Natural killer cell treated with Interleukin-12 subunit alpha and Interleukin-12 subunit beta and Interleukin-15 and Interleukin-18, amount 100 ng/mL, for 72 hours (primary cell): Measurements from ENCODE around the gene GLI1. TPM values are rescaled to one million over a fixed set of nuclear protein-coding genes. Genes with fewer than 3 reads are reported as not detected.
A peak's percentile ranks its signal among the peaks of the same experiment; 100 is the strongest.

Experiments
- ATAC-seq, 2 donors: fragments of 150-1000 bp; cut with Tn5 transposase in 1 of 2; sonication (Bioruptor Pico), chemical (Tn5 transposase) in 1 of 2; 2 replicates each; pipeline ENCODE4 v1.10.0; 2021
- DNase-seq: peaks from one replicate; pipeline ENCODE4 v3.0.0; 2022; ENCODE audit warnings: low spot score
- H3K27ac Mint-ChIP-seq, 2 donors: 1 replicate in 1 of 2; 2 replicates in 1 of 2; pipeline ENCODE4 v1.8.0; 2022; ENCODE audit warnings: mixed read lengths in 2 of 2, mild to moderate bottlenecking in 1 of 2, moderate library complexity in 1 of 2
- H3K27me3 Mint-ChIP-seq, 2 donors: 1 replicate in 1 of 2; 2 replicates in 1 of 2; pipeline ENCODE4 v1.8.0; 2022; ENCODE audit warnings: mixed read lengths in 2 of 2
- H3K36me3 Mint-ChIP-seq: one replicate; pipeline ENCODE4 v1.8.0; 2022; ENCODE audit warnings: mixed read lengths
- H3K4me1 Mint-ChIP-seq, 2 donors: 1 replicate in 1 of 2; 2 replicates in 1 of 2; pipeline ENCODE4 v1.8.0; 2022; ENCODE audit warnings: low read depth in 2 of 2, mixed read lengths in 2 of 2, mild to moderate bottlenecking in 1 of 2
- H3K4me3 Mint-ChIP-seq: one replicate; pipeline ENCODE4 v1.8.0; 2022; ENCODE audit warnings: mixed read lengths
- H3K9me3 Mint-ChIP-seq: 2 replicates; pipeline ENCODE4 v1.8.0; 2022; ENCODE audit warnings: mixed read lengths
- total RNA-seq, 2 donors: library from RNA; stranded (reverse); gene quantifications; one replicate each; pipeline ENCODE4 v1.2.3, GENCODE V29; 2022

Gene GLI1
- total RNA-seq, 2 donors from 2014 or later: 0.61 to 1.0 TPM

GRCh38 chr12:57477710-57478681 lies 18.4 kb downstream of the GLI1 start:
- Mint-ChIP-seq H3K4me1 (peaks cover 67 to 83% of the 10 kb centered on the region in 2 donors), H3K27ac (peak overlapping the region; percentile 98 to 100), H3K36me3 (peaks cover 15% of the 10 kb centered on the region), H3K4me3 (peak overlapping the region; percentile 89), H3K27me3 (no peaks in the 10 kb centered on the region), H3K9me3 (no peaks in the 10 kb centered on the region)
- peak; percentile 55 to 67 for ATAC-seq
- no peak for DNase-seq

GRCh38 chr12:57479043-57479375 lies 19.4 kb downstream of the GLI1 start:
- Mint-ChIP-seq H3K4me1 (peaks cover 67 to 81% of the 10 kb centered on the region in 2 donors), H3K27ac (peak overlapping the region; percentile 98 to 100), H3K36me3 (peaks cover 9% of the 10 kb centered on the region), H3K9me3 (no peaks in the 10 kb centered on the region), H3K27me3 (no peaks in the 10 kb centered on the region), H3K4me3 (peak overlapping the region; percentile 89)
- ATAC-seq (peak; percentile 10 to 25), DNase-seq (no peak)

- Mint-ChIP-seq H3K4me1 (peaks cover 62 to 76% of the 10 kb centered on the region in 2 donors), H3K27ac (peak within 1 kb of the TSS; percentile 98 to 100), H3K9me3 (no peaks in the 10 kb centered on the region), H3K36me3 (peaks cover 3% of the 10 kb centered on the region), H3K27me3 (no peaks in the 10 kb centered on the region), H3K4me3 (peak within 1 kb of the TSS; percentile 89)
- DNase-seq (peak; percentile 82), ATAC-seq (peak; percentile 77)
Observed at GRCh38 chr12:57479376-57480115, 20.0 kb downstream of the GLI1 start, which contains the start of gene ARHGAP9. Gene ARHGAP9 (minus strand): TSS chr12:57479866. CDS start chr12:57479406, 460 bp downstream.

- no peaks in the 10 kb centered on the region for H3K9me3 Mint-ChIP-seq
- no peaks in the 10 kb centered on the region for H3K36me3 Mint-ChIP-seq
- no peak for ATAC-seq
- peaks cover 50 to 58% of the 10 kb centered on the region in 2 donors for H3K4me1 Mint-ChIP-seq
- H3K4me3 Mint-ChIP-seq: peak overlapping the region; percentile 89
- peak overlapping the region; percentile 98 to 100 for H3K27ac Mint-ChIP-seq
- H3K27me3 Mint-ChIP-seq: no peaks in the 10 kb centered on the region
- no peak for DNase-seq
Observed at GRCh38 chr12:57481671-57482070, 22.1 kb downstream of the GLI1 start.

- ATAC-seq: no peak
- no peak overlapping the region for H3K4me3 Mint-ChIP-seq
Observed at GRCh38 chr12:57483466-57483865, 23.9 kb downstream of the GLI1 start.

GRCh38 chr12:57485695-57486094 lies 26.1 kb downstream of the GLI1 start:
- ATAC-seq (no peak), DNase-seq (no peak)
- Mint-ChIP-seq H3K27ac (no peak overlapping the region), H3K4me1 (peaks cover 32 to 35% of the 10 kb centered on the region in 2 donors), H3K36me3 (peaks cover 16% of the 10 kb centered on the region), H3K9me3 (no peaks in the 10 kb centered on the region), H3K27me3 (no peaks in the 10 kb centered on the region), H3K4me3 (no peak overlapping the region)

More at GRCh38 chr12:57483466-57483865, 23.9 kb downstream of the GLI1 start:
- Mint-ChIP-seq H3K27me3 (no peaks in the 10 kb centered on the region), H3K9me3 (no peaks in the 10 kb centered on the region), H3K4me1 (peaks cover 40 to 41% of the 10 kb centered on the region in 2 donors), H3K27ac (peak overlapping the region; percentile 14 to 31), H3K36me3 (peaks cover 4% of the 10 kb centered on the region)
- no peak for DNase-seq

GRCh38 chr12:57487055-57487596 lies 27.5 kb downstream of the GLI1 start:
- no peak for ATAC-seq
- DNase-seq: no peak
- Mint-ChIP-seq H3K36me3 (peaks cover 29% of the 10 kb centered on the region), H3K9me3 (no peaks in the 10 kb centered on the region), H3K4me1 (peaks cover 30% of the 10 kb centered on the region in 2 donors), H3K4me3 (no peak overlapping the region), H3K27me3 (no peaks in the 10 kb centered on the region), H3K27ac (peak overlapping the region; percentile 84 to 98)

- Mint-ChIP-seq H3K4me1 (peaks cover 30 to 32% of the 10 kb centered on the region in 2 donors), H3K4me3 (peak within 1 kb of the TSS; percentile 95), H3K27ac (peak within 1 kb of the TSS; percentile 84 to 98), H3K27me3 (no peaks in the 10 kb centered on the region), H3K9me3 (no peaks in the 10 kb centered on the region), H3K36me3 (peaks cover 34% of the 10 kb centered on the region)
- DNase-seq (peak; percentile 96), ATAC-seq (peak; percentile 99 to 100)
Observed at GRCh38 chr12:57487597-57488401, 28.2 kb downstream of the GLI1 start, which contains the start of gene MARS1. Gene MARS1 (plus strand): TSS chr12:57488068. CDS start chr12:57488091, 23 bp downstream.

GRCh38 chr12:57488402-57489156 lies 29.0 kb downstream of the GLI1 start:
- peak in 1 of 2 donors; percentile 1 for ATAC-seq
- H3K4me3 Mint-ChIP-seq: peak overlapping the region; percentile 95
- H3K4me1 Mint-ChIP-seq: peaks cover 25 to 28% of the 10 kb centered on the region in 2 donors
- H3K9me3 Mint-ChIP-seq: no peaks in the 10 kb centered on the region
- peaks cover 37% of the 10 kb centered on the region for H3K36me3 Mint-ChIP-seq
- no peak for DNase-seq
- H3K27ac Mint-ChIP-seq: peak overlapping the region; percentile 84 to 98
- no peaks in the 10 kb centered on the region for H3K27me3 Mint-ChIP-seq

- peaks cover 37% of the 10 kb centered on the region for H3K36me3 Mint-ChIP-seq
Observed at GRCh38 chr12:57489157-57489641, 29.6 kb downstream of the GLI1 start.

GRCh38 chr12:57490126-57490525 lies 30.5 kb downstream of the GLI1 start:
- DNase-seq: no peak
- no peaks in the 10 kb centered on the region for H3K27me3 Mint-ChIP-seq
- ATAC-seq: no peak
- H3K4me3 Mint-ChIP-seq: no peak overlapping the region
- peaks cover 37% of the 10 kb centered on the region for H3K36me3 Mint-ChIP-seq
- H3K9me3 Mint-ChIP-seq: no peaks in the 10 kb centered on the region
- peaks cover 24 to 28% of the 10 kb centered on the region in 2 donors for H3K4me1 Mint-ChIP-seq
- peak overlapping the region in 1 of 2 donors; percentile 98 for H3K27ac Mint-ChIP-seq

More at GRCh38 chr12:57489157-57489641, 29.6 kb downstream of the GLI1 start:
- Mint-ChIP-seq H3K27ac (peak overlapping the region; percentile 84 to 98), H3K4me3 (peak overlapping the region; percentile 95), H3K27me3 (no peaks in the 10 kb centered on the region), H3K9me3 (no peaks in the 10 kb centered on the region), H3K4me1 (peaks cover 24 to 28% of the 10 kb centered on the region in 2 donors)
- ATAC-seq (no peak), DNase-seq (no peak)
